Progenitor cell of endocrine pancreas (in vitro differentiated cells): ENCODE results near the gene UBE3B. TPM values are rescaled to one million over a fixed set of nuclear protein-coding genes. Genes with fewer than 3 reads are reported as not detected.

ENCODE experiments used
- DNase-seq: peaks from one replicate; pipeline ENCODE4 v3.0.0; 2021; ENCODE audit warnings: low spot score; ENCODE audit not compliant: unreplicated experiment
- H3K27ac Mint-ChIP-seq: 2 replicates; pipeline ENCODE4 v1.8.0; 2021; ENCODE audit warnings: mild to moderate bottlenecking, moderate library complexity, mixed read lengths
- H3K27me3 Mint-ChIP-seq: 2 replicates; pipeline ENCODE4 v1.8.0; 2021; ENCODE audit warnings: mixed read lengths
- H3K36me3 Mint-ChIP-seq: 2 replicates; pipeline ENCODE4 v1.8.0; 2022; ENCODE audit warnings: mixed read lengths; ENCODE audit not compliant: insufficient read depth
- H3K4me1 Mint-ChIP-seq: 2 replicates; pipeline ENCODE4 v1.8.0; 2021; ENCODE audit warnings: low read depth, mixed read lengths
- H3K4me3 Mint-ChIP-seq: 2 replicates; pipeline ENCODE4 v1.8.0; 2021; ENCODE audit warnings: low read depth, mild to moderate bottlenecking, moderate library complexity, mixed read lengths
- H3K9me3 Mint-ChIP-seq: 2 replicates; pipeline ENCODE4 v1.8.0; 2021; ENCODE audit warnings: low read depth, mixed read lengths
- total RNA-seq: library from RNA; stranded (reverse); gene quantifications from 2 replicates; pipeline ENCODE4 v1.2.1, GENCODE V29; 2021
- TF ChIP-seq, protein P1 (sequence below): fragments of 200-600 bp; sonication (generic); IDR thresholded peaks from one replicate; pipeline ENCODE4 v1.5.0; 2021; ENCODE audit warnings: antibody characterized with exemption, mild to moderate bottlenecking; ENCODE audit not compliant: unreplicated experiment

Gene UBE3B
- total RNA-seq, 1 donor from 2014 or later, result 41.8 TPM

GRCh38 chr12:109582636-109583035, 105.2 kb downstream of the UBE3B start:
- H3K27ac Mint-ChIP-seq, result no peak overlapping the region
- DNase-seq, result no peak

GRCh38 chr12:109583733-109584132, 106.3 kb downstream of the UBE3B start:
- H3K4me3 Mint-ChIP-seq, result no peak overlapping the region
- no peak overlapping the region for H3K27ac Mint-ChIP-seq
- peaks cover 9% of the 10 kb centered on the region for H3K36me3 Mint-ChIP-seq

More at GRCh38 chr12:109582636-109583035, 105.2 kb downstream of the UBE3B start:
- Mint-ChIP-seq H3K27me3 (no peaks in the 10 kb centered on the region), H3K4me1 (no peaks in the 10 kb centered on the region), H3K4me3 (no peak overlapping the region), H3K36me3 (peaks cover 5% of the 10 kb centered on the region), H3K9me3 (no peaks in the 10 kb centered on the region)
- TF ChIP-seq, protein P1, sequence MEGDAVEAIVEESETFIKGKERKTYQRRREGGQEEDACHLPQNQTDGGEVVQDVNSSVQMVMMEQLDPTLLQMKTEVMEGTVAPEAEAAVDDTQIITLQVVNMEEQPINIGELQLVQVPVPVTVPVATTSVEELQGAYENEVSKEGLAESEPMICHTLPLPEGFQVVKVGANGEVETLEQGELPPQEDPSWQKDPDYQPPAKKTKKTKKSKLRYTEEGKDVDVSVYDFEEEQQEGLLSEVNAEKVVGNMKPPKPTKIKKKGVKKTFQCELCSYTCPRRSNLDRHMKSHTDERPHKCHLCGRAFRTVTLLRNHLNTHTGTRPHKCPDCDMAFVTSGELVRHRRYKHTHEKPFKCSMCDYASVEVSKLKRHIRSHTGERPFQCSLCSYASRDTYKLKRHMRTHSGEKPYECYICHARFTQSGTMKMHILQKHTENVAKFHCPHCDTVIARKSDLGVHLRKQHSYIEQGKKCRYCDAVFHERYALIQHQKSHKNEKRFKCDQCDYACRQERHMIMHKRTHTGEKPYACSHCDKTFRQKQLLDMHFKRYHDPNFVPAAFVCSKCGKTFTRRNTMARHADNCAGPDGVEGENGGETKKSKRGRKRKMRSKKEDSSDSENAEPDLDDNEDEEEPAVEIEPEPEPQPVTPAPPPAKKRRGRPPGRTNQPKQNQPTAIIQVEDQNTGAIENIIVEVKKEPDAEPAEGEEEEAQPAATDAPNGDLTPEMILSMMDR, result no peak

More at GRCh38 chr12:109583733-109584132, 106.3 kb downstream of the UBE3B start:
- no peak for DNase-seq
- TF ChIP-seq, protein P1, result no peak
- Mint-ChIP-seq H3K4me1 (peaks cover 3% of the 10 kb centered on the region), H3K9me3 (no peaks in the 10 kb centered on the region), H3K27me3 (no peaks in the 10 kb centered on the region)

Other genes with a start within 250 kb of the UBE3B start
- gene FOXN4, start 168.3 kb upstream of the UBE3B start, total RNA-seq, result 0.33 and 0.34 TPM in 2 replicates
- 0.51 and 0.77 TPM in 2 replicates for gene MYO1H, start 129.7 kb upstream of the UBE3B start, total RNA-seq
- 47.7 and 51.1 TPM in 2 replicates for gene KCTD10, start 334 bp upstream of the UBE3B start, total RNA-seq
- 35.3 and 39.3 TPM in 2 replicates for gene MMAB, start 95.9 kb downstream of the UBE3B start, total RNA-seq
- 28.1 and 33.3 TPM in 2 replicates for gene MVK, start 96.2 kb downstream of the UBE3B start, total RNA-seq
- 11.6 and 12.7 TPM in 2 replicates for gene FAM222A, start 236.2 kb downstream of the UBE3B start, total RNA-seq